Right hindlimb (tissue), 1 donor: ENCODE results near the gene PPM1G.

ENCODE experiments used
- DNase-seq: peaks from one replicate; pipeline ENCODE4 v3.0.0-alpha.2; 2018

Gene PPM1G

GRCh38 chr2:27408601-27409320, 630 bp downstream of the PPM1G start:
- no peak for DNase-seq

GRCh38 chr2:27407798-27408491, 1.4 kb downstream of the PPM1G start:
- peak; percentile 26 for DNase-seq

- no peak for DNase-seq
Measured at GRCh38 chr2:27400348-27401135, 8.8 kb downstream of the PPM1G start.

GRCh38 chr2:27398962-27399361, 10.4 kb downstream of the PPM1G start:
- DNase-seq = no peak

- DNase-seq = no peak
Measured at GRCh38 chr2:27393225-27393624, 16.2 kb downstream of the PPM1G start.

- no peak for DNase-seq
Measured at GRCh38 chr2:27390822-27391679, 18.3 kb downstream of the PPM1G start.

- DNase-seq = no peak
Measured at GRCh38 chr2:27381577-27382181, 27.7 kb downstream of the PPM1G start.

- peak; percentile 98 for DNase-seq
Measured at GRCh38 chr2:27380626-27381545, 28.5 kb downstream of the PPM1G start, which contains the start of gene ZNF513. Gene ZNF513 (minus strand): TSS chr2:27380734. CDS start chr2:27380526, 208 bp downstream.

- DNase-seq = no peak
Measured at GRCh38 chr2:27379836-27380625, 29.4 kb downstream of the PPM1G start.

GRCh38 chr2:27379383-27379835, 30.0 kb downstream of the PPM1G start:
- no peak for DNase-seq

GRCh38 chr2:27378809-27379290, 30.5 kb downstream of the PPM1G start:
- DNase-seq = no peak

GRCh38 chr2:27378096-27378808, 31.1 kb downstream of the PPM1G start:
- peak; percentile 35 for DNase-seq

GRCh38 chr2:27377618-27378095, 31.7 kb downstream of the PPM1G start:
- DNase-seq = no peak

- no peak for DNase-seq
Measured at GRCh38 chr2:27376866-27377617, 32.3 kb downstream of the PPM1G start.

GRCh38 chr2:27376151-27376865, 33.1 kb downstream of the PPM1G start:
- no peak for DNase-seq

GRCh38 chr2:27375513-27376099, 33.8 kb downstream of the PPM1G start:
- no peak for DNase-seq

- no peak for DNase-seq
Measured at GRCh38 chr2:27373567-27373966, 35.8 kb downstream of the PPM1G start.
